ENCODE data around the gene SYCP3.

- TF ChIP-seq POLR2A (IDR thresholded peaks at IDR 0.05; ENCODE audit: low read depth), result no peak
- no peak for TF ChIP-seq EP300 (IDR thresholded peaks at IDR 0.05)
- no peak for TF ChIP-seq CTCF (IDR thresholded peaks at IDR 0.05)
These were observed 58.6 kb downstream of the SYCP3 start for GRCh38 chr12:101680647-101681046.

Data from esophagus muscularis mucosa (tissue), 4 donors.